Pancreas (tissue), 10 donors: ENCODE measurements around the gene ANKS1A. TPM values are rescaled to one million over a fixed set of nuclear protein-coding genes. Genes with fewer than 3 reads are reported as not detected.
A peak's percentile ranks its signal among the peaks of the same experiment; 100 is the strongest.

Experiments used
- ATAC-seq, 4 donors: fragments of 200-7000 bp; cut with Tn5 transposase; one replicate each; pipeline versions ENCODE4 v1.8.0 to v1.9.1; 2020; ENCODE audit warnings: mild to moderate bottlenecking in 4 of 4, moderate library complexity in 4 of 4
- DNase-seq, 6 donors: peaks; one replicate each; pipeline ENCODE4 v3.0.0-alpha.2; 2020
- FAIRE-seq: peaks from 2 replicates; lab custom pipeline; 2012; peaks lifted over from hg19 to GRCh38; lab: Jason Lieb, UNC
- H3K27ac ChIP-seq, 4 donors: fragments of 200-600 bp; sonication (generic); 1 replicate in 3 of 4; 2 replicates in 1 of 4; pipeline versions ENCODE4 v1.5.0 to v1.8.0; 2020
- H3K27me3 ChIP-seq, 4 donors: fragments of 200-600 bp; one replicate each; pipeline ENCODE4 v1.8.0; 2021
- H3K36me3 ChIP-seq, 3 donors: fragments of 200-600 bp; sonication (generic) in 1 of 3; one replicate each; pipeline versions ENCODE4 v1.5.0 to v1.8.0; 2020 to 2021
- H3K4me1 ChIP-seq, 3 donors: fragments of 200-600 bp; one replicate each; pipeline ENCODE4 v1.8.0; 2021
- H3K4me3 ChIP-seq, 4 donors: fragments of 200-600 bp; sonication (generic) in 2 of 4; one replicate each; pipeline versions ENCODE4 v1.5.0 to v1.8.0; 2020 to 2021
- H3K9me3 ChIP-seq, 4 donors: fragments of 200-600 bp; one replicate each; pipeline ENCODE4 v1.8.0; 2021
- CTCF ChIP-seq, 4 donors: fragments of 200-600 bp; sonication (generic) in 3 of 4; IDR thresholded peaks; one replicate each; pipeline versions ENCODE4 v1.5.0 to v1.8.0; 2021; ENCODE audit warnings: antibody characterized with exemption in 4 of 4
- WGBS, 2 donors: extraction: QIAGEN DNeasy Blood & Tissue Kit; methylation state at CpG; one replicate each; pipeline ENCODE4 v1.1.7; 2013; 5-methylcytosine and 5-hydroxymethylcytosine counted together
- intact Hi-C, 3 donors: fragments of 100-400 bp; cut with DNase I; formaldehyde crosslinking; loops; one replicate each; pipeline versions ENCODE4 v1.11.1 to v1.14.2; 2022
- polyA plus RNA-seq, 2 donors: library from polyadenylated mRNA; stranded (reverse); fragments of 200-250 nt; gene quantifications; one replicate each; pipeline ENCODE4 v1.2.3, GENCODE V29; 2013
- total RNA-seq, 6 donors: library from RNA; stranded (reverse); fragmentation: NEBNext Ultra II Directional in 4 of 6; extraction: Animal tissue kit (Norgen Biotek cat#: 25700) in 4 of 6; gene quantifications; one replicate each; pipeline versions ENCODE4 v1.2.1 to v1.2.4, GENCODE V29; 2021 to 2023
- donor health status: healthy with polysubstance abuse.
- donor health status: DM: no; HTN: no; CAD: no; lungs with moderate emphysema.
- donor health status: DM: no; HTN: no; CAD: no.
- donor health status: control.
- donor health status: control.
- donor health status: Bipolar disorder and iron deficiency.
- donor health status: DM: yes; HTN: yes; CAD: no.
- donor health status: DM: no; HTN: no; CAD: no.
- donor health status: DM: no; HTN: no; CAD: no.
- donor health status: DM: yes; HTN: yes; CAD: no.

Gene ANKS1A
- total and polyA plus RNA-seq, 8 donors: 6.1 to 16.7 (median 8.0) TPM

- no peaks in the 10 kb centered on the region for H3K27me3 ChIP-seq
- 83 to 87% methylated on average over 5 of the region's 5 CpGs for WGBS, 2 donors
- H3K4me3 ChIP-seq: no peak overlapping the region
- no peak overlapping the region for H3K27ac ChIP-seq
- H3K4me1 ChIP-seq: no peaks in the 10 kb centered on the region
- no peaks in the 10 kb centered on the region for H3K9me3 ChIP-seq
- no peak for ATAC-seq
- intact Hi-C loops: no loop called here
- DNase-seq: no peak
- peaks cover 0 to 20% (median 2%) of the 10 kb centered on the region in 3 donors for H3K36me3 ChIP-seq
- no peak for TF ChIP-seq CTCF (IDR thresholded peaks at IDR 0.05)
- FAIRE-seq: no peak
These were observed 92.3 kb downstream of the ANKS1A start for GRCh38 chr6:34981366-34981765.

- H3K4me1 ChIP-seq: no peaks in the 10 kb centered on the region
- intact Hi-C loops: no loop called here
- ATAC-seq (no peak), FAIRE-seq (no peak), DNase-seq (no peak)
- WGBS, 2 donors: 81 to 86% methylated on average over 7 of the region's 7 CpGs
- H3K9me3 ChIP-seq: no peaks in the 10 kb centered on the region
- no peaks in the 10 kb centered on the region for H3K27me3 ChIP-seq
- TF ChIP-seq CTCF (IDR thresholded peaks at IDR 0.05): no peak
- no peak overlapping the region for H3K4me3 ChIP-seq
- H3K27ac ChIP-seq: no peak overlapping the region
- H3K36me3 ChIP-seq: peaks cover 0 to 20% (median 2%) of the 10 kb centered on the region in 3 donors
These were observed 92.9 kb downstream of the ANKS1A start for GRCh38 chr6:34981951-34982350.

GRCh38 chr6:34982424-34982852 lies 93.4 kb downstream of the ANKS1A start:
- Histone ChIP-seq H3K4me3 (no peak overlapping the region), H3K36me3 (peaks cover 0 to 20% (median 2%) of the 10 kb centered on the region in 3 donors), H3K27me3 (no peaks in the 10 kb centered on the region), H3K27ac (no peak overlapping the region), H3K4me1 (no peaks in the 10 kb centered on the region), H3K9me3 (no peaks in the 10 kb centered on the region)
- WGBS, 2 donors: 75 to 79% methylated on average over 11 of the region's 11 CpGs
- no peak for TF ChIP-seq CTCF (IDR thresholded peaks at IDR 0.05)
- FAIRE-seq (no peak), ATAC-seq (peak in 3 of 4 donors; percentile 46 to 65 (median 58)), DNase-seq (no peak)
- intact Hi-C loops: no loop called here

- ATAC-seq (no peak), FAIRE-seq (no peak), DNase-seq (no peak)
- Histone ChIP-seq H3K36me3 (peaks cover 0 to 25% (median 2%) of the 10 kb centered on the region in 3 donors), H3K27me3 (no peaks in the 10 kb centered on the region), H3K27ac (no peak overlapping the region), H3K9me3 (no peaks in the 10 kb centered on the region), H3K4me3 (no peak overlapping the region), H3K4me1 (no peaks in the 10 kb centered on the region)
- no peak for TF ChIP-seq CTCF (IDR thresholded peaks at IDR 0.05)
- 71 to 81% methylated on average over 2 of the region's 2 CpGs for WGBS, 2 donors
- intact Hi-C loops: no loop called here
These were observed 95.4 kb downstream of the ANKS1A start for GRCh38 chr6:34984416-34984815.

- Histone ChIP-seq H3K4me3 (no peak overlapping the region), H3K27me3 (no peaks in the 10 kb centered on the region), H3K27ac (no peak overlapping the region), H3K4me1 (no peaks in the 10 kb centered on the region), H3K36me3 (peaks cover 0 to 28% (median 2%) of the 10 kb centered on the region in 3 donors), H3K9me3 (no peaks in the 10 kb centered on the region)
- TF ChIP-seq CTCF (IDR thresholded peaks at IDR 0.05): no peak
- intact Hi-C loops: loop anchor here in 2 of 3 donors (5.0 kb wide), 2 partner anchors 152 to 157 kb away; partner anchors contain the start of gene TCP11 (in 1 of the 2)
- DNase-seq (no peak), FAIRE-seq (no peak), ATAC-seq (no peak)
- 88 to 94% methylated on average over 4 of the region's 4 CpGs for WGBS, 2 donors
These were observed 96.2 kb downstream of the ANKS1A start for GRCh38 chr6:34985236-34985635.
